H1 (cell line): ENCODE results near the gene HNRNPAB. TPM values are rescaled to one million over a fixed set of nuclear protein-coding genes. Genes with fewer than 3 reads are reported as not detected.

Experiments used
- CTCF ChIA-PET: fragments of 300-600 bp; sonication (Branson Sonifier 250); formaldehyde crosslinking; loops from one replicate; lab custom pipeline; 2021; ENCODE audit not compliant: partially characterized antibody; lab: Charles Lee
- POLR2A ChIA-PET: fragments of 300-600 bp; sonication (Branson Sonifier 250); formaldehyde crosslinking; loops from one replicate; lab custom pipeline; 2021; ENCODE audit warnings: inconsistent platforms; ENCODE audit not compliant: partially characterized antibody; lab: Charles Lee
- DNase-seq, 2 experiments: peaks; one replicate each; pipeline versions ENCODE4 v3.0.0 to v3.0.0-alpha.2; 2010 to 2022; ENCODE audit warnings: low spot score in 2 of 2, low read depth in 1 of 2, mixed read lengths in 1 of 2
- FAIRE-seq: peaks from 2 replicates; lab custom pipeline; 2011; peaks lifted over from hg19 to GRCh38; lab: Jason Lieb, UNC
- H2AFZ ChIP-seq: 2 replicates; pipeline ENCODE4 v1.8.1; 2012; ENCODE audit warnings: low read length, inconsistent platforms
- H2AK5ac ChIP-seq: 2 replicates; pipeline ENCODE4 v1.6.1; 2013; ENCODE audit warnings: low read depth, low read length
- H2BK120ac ChIP-seq: replicated peaks from 2 replicates; pipeline ENCODE3; 2013; ENCODE audit warnings: low read depth, low read length, inconsistent platforms
- H2BK12ac ChIP-seq: 2 replicates; pipeline ENCODE4 v1.6.1; 2013; ENCODE audit warnings: low read depth, low read length
- H2BK15ac ChIP-seq: 2 replicates; pipeline ENCODE4 v1.6.1; 2013; ENCODE audit warnings: low read length
- H2BK20ac ChIP-seq: 2 replicates; pipeline ENCODE4 v1.6.1; 2013; ENCODE audit warnings: low read length
- H2BK5ac ChIP-seq: 2 replicates; pipeline ENCODE4 v1.6.1; 2013; ENCODE audit warnings: low read depth, low read length
- H3K14ac ChIP-seq: 2 replicates; pipeline ENCODE4 v1.6.1; 2013; ENCODE audit warnings: inconsistent platforms; ENCODE audit not compliant: insufficient read length
- H3K18ac ChIP-seq: 2 replicates; pipeline ENCODE4 v1.6.1; 2013; ENCODE audit warnings: low read length; ENCODE audit errors: extremely low read depth
- H3K23ac ChIP-seq: 2 replicates; pipeline ENCODE4 v1.6.1; 2013; ENCODE audit warnings: inconsistent platforms; ENCODE audit not compliant: insufficient read length
- H3K23me2 ChIP-seq: 2 replicates; pipeline ENCODE4 v1.6.1; 2013; ENCODE audit warnings: low read depth, low read length
- H3K27ac ChIP-seq: 2 replicates; pipeline ENCODE4 v1.6.1; 2011; ENCODE audit warnings: low read depth, low read length, inconsistent platforms
- H3K27me3 ChIP-seq, 4 experiments: replicated peaks in 1 of 4; 1 replicate in 1 of 4; 2 replicates in 3 of 4; pipeline versions ENCODE4 v1.6.1 to v1.8.1; 2011 to 2013; ENCODE audit warnings: low read length in 3 of 4, mild to moderate bottlenecking in 3 of 4, inconsistent platforms in 2 of 4, mixed read lengths in 2 of 4, moderate library complexity in 1 of 4; ENCODE audit not compliant: control insufficient read depth in 3 of 4, insufficient read depth in 3 of 4; ENCODE audit errors: extremely low read depth in 1 of 4
- H3K36me3 ChIP-seq, 4 experiments: 2 replicates each; pipeline versions ENCODE4 v1.6.1 to v1.8.1; 2011 to 2013; ENCODE audit warnings: mild to moderate bottlenecking in 4 of 4, low read length in 3 of 4, moderate library complexity in 2 of 4, control low read depth in 1 of 4, inconsistent platforms in 1 of 4; ENCODE audit not compliant: insufficient read depth in 4 of 4, control insufficient read depth in 2 of 4
- H3K4ac ChIP-seq: replicated peaks from 2 replicates; pipeline ENCODE3; 2013; ENCODE audit warnings: low read length, low read depth, mixed read lengths, inconsistent platforms; ENCODE audit not compliant: insufficient read length
- H3K4me1 ChIP-seq, 4 experiments: replicated peaks in 1 of 4; 1 replicate in 1 of 4; 2 replicates in 3 of 4; pipeline versions ENCODE4 v1.6.1 to v1.8.1; 2011 to 2013; ENCODE audit warnings: low read length in 3 of 4, inconsistent platforms in 2 of 4, mixed read lengths in 1 of 4; ENCODE audit not compliant: insufficient read depth in 4 of 4, control insufficient read depth in 3 of 4
- H3K4me2 ChIP-seq, 2 experiments: 2 replicates each; pipeline versions ENCODE4 v1.6.1 to v1.8.1; 2011 to 2013; ENCODE audit warnings: low read depth in 2 of 2, low read length in 2 of 2, control low read depth in 1 of 2, inconsistent platforms in 1 of 2, mild to moderate bottlenecking in 1 of 2; ENCODE audit not compliant: insufficient read depth in 1 of 2
- H3K4me3 ChIP-seq, 4 experiments: fragments of 200-600, 300-600 bp in 1 of 4; sonication (generic), shearing (Covaris generic), sonication (Bioruptor Twin) in 1 of 4; 2 replicates each; pipeline versions ENCODE4 v1.5.1 to v1.8.1; 2011 to 2016; ENCODE audit warnings: low read length in 4 of 4, low read depth in 3 of 4, control low read depth in 2 of 4, inconsistent platforms in 2 of 4, mild to moderate bottlenecking in 2 of 4, mixed read lengths in 1 of 4, moderate library complexity in 1 of 4; ENCODE audit not compliant: insufficient read depth in 2 of 4; ENCODE audit errors: extremely low read depth in 1 of 4
- H3K56ac ChIP-seq: replicated peaks from 2 replicates; pipeline ENCODE3; 2013; ENCODE audit warnings: low read depth, mild to moderate bottlenecking, mixed read lengths, low read length, inconsistent platforms; ENCODE audit not compliant: insufficient read length
- H3K79me1 ChIP-seq: 2 replicates; pipeline ENCODE4 v1.6.1; 2013; ENCODE audit warnings: low read depth, low read length, control low read depth
- H3K79me2 ChIP-seq, 2 experiments: 2 replicates each; pipeline versions ENCODE4 v1.6.1 to v1.8.1; 2012 to 2013; ENCODE audit warnings: low read length in 2 of 2, mild to moderate bottlenecking in 2 of 2, inconsistent platforms in 1 of 2; ENCODE audit not compliant: insufficient read depth in 2 of 2, control insufficient read depth in 1 of 2
- H3K9ac ChIP-seq, 4 experiments: replicated peaks in 1 of 4; 1 replicate in 1 of 4; 2 replicates in 3 of 4; pipeline versions ENCODE4 v1.6.1 to v1.8.1; 2011 to 2013; ENCODE audit warnings: low read depth in 3 of 4, low read length in 3 of 4, control low read depth in 2 of 4, mild to moderate bottlenecking in 2 of 4, moderate library complexity in 2 of 4, inconsistent platforms in 1 of 4; ENCODE audit errors: extremely low read depth in 1 of 4
- H3K9me3 ChIP-seq, 2 experiments: 2 replicates each; pipeline versions ENCODE4 v1.6.1 to v1.8.1; 2012 to 2013; ENCODE audit warnings: mild to moderate bottlenecking in 2 of 2, moderate library complexity in 2 of 2, control low read depth in 1 of 2, inconsistent platforms in 1 of 2, low read depth in 1 of 2, low read length in 1 of 2, mixed read lengths in 1 of 2; ENCODE audit not compliant: insufficient read depth in 2 of 2
- H4K20me1 ChIP-seq, 2 experiments: replicated peaks in 1 of 2; 2 replicates each; pipeline versions ENCODE3 to v1.8.1; 2011 to 2013; ENCODE audit warnings: inconsistent platforms in 2 of 2, low read length in 2 of 2, mild to moderate bottlenecking in 1 of 2; ENCODE audit not compliant: insufficient read depth in 2 of 2, control insufficient read depth in 1 of 2
- H4K5ac ChIP-seq: 2 replicates; pipeline ENCODE4 v1.6.1; 2013; ENCODE audit warnings: low read length, low read depth, mixed read lengths, inconsistent platforms; ENCODE audit not compliant: insufficient read length
- H4K8ac ChIP-seq: 2 replicates; pipeline ENCODE4 v1.8.0; 2013; ENCODE audit warnings: mild to moderate bottlenecking, moderate library complexity, low read length, inconsistent platforms; ENCODE audit not compliant: insufficient read depth; ENCODE audit errors: extremely low read depth
- H4K91ac ChIP-seq: replicated peaks from 2 replicates; pipeline ENCODE3; 2013; ENCODE audit warnings: low read length, mixed read lengths, inconsistent platforms; ENCODE audit not compliant: insufficient read length
- ASH2L ChIP-seq: fragments of 200-600, 300-600 bp; sonication (generic); IDR thresholded peaks from one replicate; pipeline ENCODE4 v1.7.1; 2017; ENCODE audit warnings: low read length
- BACH1 ChIP-seq: IDR thresholded peaks from 2 replicates; pipeline ENCODE4 v1.6.1; 2012; ENCODE audit warnings: low read length, improper control_type of control experiment
- EZH2 ChIP-seq: fragments of 200-600 bp; sonication (generic); IDR thresholded peaks from 2 replicates; pipeline ENCODE4 v1.7.1; 2012; ENCODE audit warnings: low read depth, mild to moderate bottlenecking, moderate library complexity, low read length, inconsistent platforms; ENCODE audit not compliant: severe bottlenecking
- GABPA ChIP-seq: IDR thresholded peaks from 2 replicates; pipeline ENCODE4 v1.6.1; 2011; ENCODE audit warnings: mild to moderate bottlenecking, low read length, moderate library complexity, borderline replicate concordance; ENCODE audit not compliant: insufficient read depth
- POLR2AphosphoS5 ChIP-seq: IDR thresholded peaks from 2 replicates; pipeline ENCODE4 v1.6.1; 2011; ENCODE audit warnings: low read depth, low read length
- SUZ12 ChIP-seq: fragments of 200-600 bp; sonication (generic); IDR thresholded peaks from 2 replicates; pipeline ENCODE4 v1.6.1; 2012; ENCODE audit warnings: mild to moderate bottlenecking, inconsistent platforms, low read length, moderate library complexity, mixed read lengths
- WGBS, 2 experiments: shearing (Covaris generic) in 1 of 2; methylation state at CpG; one replicate each; pipeline versions ENCODE4 v1.1.6 to v1.1.7; 2013 to 2015; ENCODE audit warnings: low lambda C conversion rate in 2 of 2, mixed read lengths in 2 of 2, inconsistent platforms in 1 of 2, low coverage in 1 of 2, missing lambda C conversion rate in 1 of 2; ENCODE audit not compliant: insufficient replicate concordance in 2 of 2, insufficient coverage in 1 of 2, insufficient read length in 1 of 2; ENCODE audit errors: extremely low coverage in 1 of 2, missing lambda C conversion rate in 1 of 2; 5-methylcytosine and 5-hydroxymethylcytosine counted together
- polyA plus RNA-seq, 7 experiments: library from polyadenylated mRNA; depleted of rRNA in 3 of 7; stranded (reverse) in 5 of 7; unstranded in 2 of 7; fragments of >200 nt in 5 of 7; fragments of 200-250 nt in 2 of 7; gene quantifications; 1 replicate in 5 of 7; 2 replicates in 1 of 7; 4 replicates in 1 of 7; pipeline versions ENCODE4 v1.2.1 to v1.2.3, GENCODE V29; 2011 to 2013; ENCODE audit warnings: missing spikeins in 2 of 7, mixed read lengths in 2 of 7
- total RNA-seq: library from RNA; stranded (reverse); fragmentation: NEBNext Ultra II Directional; extraction: Animal tissue kit (Norgen Biotek cat#: 25700); gene quantifications from 2 replicates; pipeline ENCODE4 v1.2.1, GENCODE V29; 2021

The HNRNPAB gene
- total and polyA plus RNA-seq, 2 of the 8 experiments (the other 6 are each of a cell fraction or from before 2014, with no cell fraction given): 373 to 563 TPM

- Histone ChIP-seq H4K5ac (no peak overlapping the region), H2AFZ (no peak overlapping the region), H4K20me1 (no peaks in the 10 kb centered on the region), H2BK120ac (no peak overlapping the region), H3K56ac (no peak overlapping the region), H3K23ac (no peak overlapping the region), H3K79me2 (no peaks in the 10 kb centered on the region), H3K79me1 (no peaks in the 10 kb centered on the region), H2AK5ac (no peak overlapping the region), H3K18ac (no peak overlapping the region), H3K4me3 (no peak overlapping the region), H3K27ac (no peak overlapping the region), H3K27me3 (no peaks in the 10 kb centered on the region), H3K23me2 (no peaks in the 10 kb centered on the region), H4K91ac (no peak overlapping the region), H3K36me3 (no peaks in the 10 kb centered on the region), H3K9me3 (peaks cover 0 to 4% of the 10 kb centered on the region in 2 experiments; a peak in 1 of 4 replicates), H4K8ac (no peak overlapping the region), H3K9ac (no peak overlapping the region), H3K4me2 (no peak overlapping the region), H3K14ac (no peak overlapping the region), H2BK20ac (no peak overlapping the region), H2BK12ac (0 out of 2 replicates have a peak overlapping the region, but pooled peaks have one; percentile 27), H2BK5ac (no peak overlapping the region), H3K4me1 (peaks cover 2 to 9% (median 5%) of the 10 kb centered on the region in 4 experiments; a peak in 5 of 7 replicates), H3K4ac (no peak overlapping the region), H2BK15ac (no peak overlapping the region)
- FAIRE-seq (peak; percentile 78), DNase-seq (no peak)
- ChIA-PET POLR2A (interaction anchor here (1.0 to 38.5 kb wide), 3 partner anchors 9 to 42 kb away, joined by 3 to 985 read pairs (median 5); partner anchors contain the start of gene HNRNPAB), CTCF (interaction anchor here (0.9 to 7.2 kb wide), 4 partner anchors 11 to 110 kb away, joined by 3 to 54 read pairs (median 3); no protein-coding TSS in a partner anchor)
- 92% methylated on average over 6 of the region's 6 CpGs; no CpG with 5 or more reads in 1 of the 2 experiments for WGBS, 2 experiments
- TF ChIP-seq BACH1 (no peak), GABPA (no peak), SUZ12 (no peak), ASH2L (no peak), POLR2AphosphoS5 (no peak), EZH2 (no peak)
Measured at GRCh38 chr5:178186427-178186826, 17.9 kb upstream of the HNRNPAB start.
